ENCODE results near the gene OXT. TPM values are rescaled to one million over a fixed set of nuclear protein-coding genes. Genes with fewer than 3 reads are reported as not detected.

Gene OXT
- total and polyA plus RNA-seq, 2 of the 8 experiments (the other 6 are each of a cell fraction or from before 2014, with no cell fraction given) = not detected

- H2BK5ac ChIP-seq (ENCODE audit: low read depth, low read length) = no peak overlapping the region
Observed at GRCh38 chr20:3119044-3119443, 47.6 kb downstream of the OXT start.

More at GRCh38 chr20:3119044-3119443, 47.6 kb downstream of the OXT start:
- Histone ChIP-seq H3K4me1 (replicated peaks in 1 of 4; ENCODE audit: control insufficient read depth in 3 of 4, insufficient read depth in 4 of 4, low read length in 3 of 4) (no peaks in the 10 kb centered on the region; a peak in 2 of 7 replicates), H4K5ac (ENCODE audit: insufficient read length, low read depth, low read length) (no peak overlapping the region), H3K4me2 (ENCODE audit: insufficient read depth in 1 of 2, low read depth in 2 of 2, low read length in 2 of 2) (no peak overlapping the region), H3K23ac (ENCODE audit: insufficient read length) (no peak overlapping the region), H3K27me3 (replicated peaks in 1 of 4; ENCODE audit: control insufficient read depth in 3 of 4, extremely low read depth in 1 of 4, insufficient read depth in 3 of 4, low read length in 3 of 4) (no peaks in the 10 kb centered on the region), H2BK120ac (replicated peaks; ENCODE audit: low read depth, low read length) (no peak overlapping the region), H3K79me2 (ENCODE audit: control insufficient read depth in 1 of 2, insufficient read depth in 2 of 2, low read length in 2 of 2) (no peaks in the 10 kb centered on the region), H3K23me2 (ENCODE audit: low read depth, low read length) (peaks cover 2% of the 10 kb centered on the region; the same call in 1 of the 2 replicates), H3K14ac (ENCODE audit: insufficient read length) (no peak overlapping the region), H2BK20ac (ENCODE audit: low read length) (no peak overlapping the region), H3K36me3 (ENCODE audit: control insufficient read depth in 2 of 4, insufficient read depth in 4 of 4, low read length in 3 of 4) (peaks cover 0 to 17% (median 2%) of the 10 kb centered on the region in 4 experiments; a peak in 3 of 8 replicates), H4K20me1 (replicated peaks in 1 of 2; ENCODE audit: control insufficient read depth in 1 of 2, insufficient read depth in 2 of 2, low read length in 2 of 2) (peaks cover 1 to 3% of the 10 kb centered on the region in 2 experiments), H3K4me3 (ENCODE audit: extremely low read depth in 1 of 4, insufficient read depth in 2 of 4, low read depth in 3 of 4, low read length in 4 of 4) (no peak overlapping the region), H3K9me3 (ENCODE audit: insufficient read depth in 2 of 2, low read depth in 1 of 2, low read length in 1 of 2) (peaks cover 15 to 17% of the 10 kb centered on the region in 2 experiments), H3K27ac (ENCODE audit: low read depth, low read length) (no peak overlapping the region), H2BK12ac (ENCODE audit: low read depth, low read length) (no peak overlapping the region), H4K8ac (ENCODE audit: extremely low read depth, insufficient read depth, low read length) (no peak overlapping the region), H3K56ac (replicated peaks; ENCODE audit: insufficient read length, low read depth, low read length) (no peak overlapping the region), H2AFZ (ENCODE audit: low read length) (no peak overlapping the region), H3K18ac (ENCODE audit: extremely low read depth, low read length) (no peak overlapping the region), H3K79me1 (ENCODE audit: low read depth, low read length) (no peaks in the 10 kb centered on the region), H2AK5ac (ENCODE audit: low read depth, low read length) (no peak overlapping the region), H2BK15ac (ENCODE audit: low read length) (no peak overlapping the region), H3K9ac (replicated peaks in 1 of 4; ENCODE audit: extremely low read depth in 1 of 4, low read depth in 3 of 4, low read length in 3 of 4) (no peak overlapping the region), H4K91ac (replicated peaks; ENCODE audit: insufficient read length, low read length) (no peak overlapping the region), H3K4ac (replicated peaks; ENCODE audit: insufficient read length, low read depth, low read length) (no peak overlapping the region)
- no peak for DNase-seq (ENCODE audit: low read depth in 1 of 2, low spot score in 2 of 2)
- WGBS, 2 experiments (ENCODE audit: extremely low coverage in 1 of 2, insufficient coverage in 1 of 2, insufficient read length in 1 of 2, insufficient replicate concordance in 2 of 2, low coverage in 1 of 2, low lambda C conversion rate in 2 of 2, missing lambda C conversion rate in 1 of 2) = 80% methylated on average over 5 of the region's 5 CpGs; no CpG with 5 or more reads in 1 of the 2 experiments
- ChIA-PET POLR2A (ENCODE audit: partially characterized antibody) (no interaction called here), CTCF (ENCODE audit: partially characterized antibody) (interaction anchor here (0.6 to 4.6 kb wide), 12 partner anchors 10 to 197 kb away, joined by 3 to 38 read pairs (median 4); no protein-coding TSS in a partner anchor)
- TF ChIP-seq E2F6 (IDR thresholded peaks at IDR 0.05) = no peak
- no peak for FAIRE-seq

All from H1 (cell line).